RCC 7860 (cell line): ENCODE measurements around the gene UNC5B.
"Not testable (repeated sequence)": the region's sequence is repeated elsewhere in the genome, so short reads cannot be mapped to it uniquely, and the experiment has no call there.

ENCODE experiments used
- DNase-seq: peaks from one replicate; pipeline ENCODE4 v3.0.0-alpha.2; 2015; ENCODE audit warnings: low spot score
- FAIRE-seq: peaks from 2 replicates; lab custom pipeline; 2012; peaks lifted over from hg19 to GRCh38; lab: Jason Lieb, UNC

UNC5B gene

GRCh38 chr10:71209352-71209715 lies 3.0 kb upstream of the UNC5B start:
- no peak for FAIRE-seq
- no peak for DNase-seq

- DNase-seq (no peak), FAIRE-seq (no peak)
Observed at GRCh38 chr10:71209731-71210541, 2.4 kb upstream of the UNC5B start.

GRCh38 chr10:71210542-71210871 lies 1.9 kb upstream of the UNC5B start:
- FAIRE-seq (no peak), DNase-seq (no peak)

GRCh38 chr10:71211053-71211452 lies 1.3 kb upstream of the UNC5B start:
- FAIRE-seq: no peak
- DNase-seq: no peak

DNA sequence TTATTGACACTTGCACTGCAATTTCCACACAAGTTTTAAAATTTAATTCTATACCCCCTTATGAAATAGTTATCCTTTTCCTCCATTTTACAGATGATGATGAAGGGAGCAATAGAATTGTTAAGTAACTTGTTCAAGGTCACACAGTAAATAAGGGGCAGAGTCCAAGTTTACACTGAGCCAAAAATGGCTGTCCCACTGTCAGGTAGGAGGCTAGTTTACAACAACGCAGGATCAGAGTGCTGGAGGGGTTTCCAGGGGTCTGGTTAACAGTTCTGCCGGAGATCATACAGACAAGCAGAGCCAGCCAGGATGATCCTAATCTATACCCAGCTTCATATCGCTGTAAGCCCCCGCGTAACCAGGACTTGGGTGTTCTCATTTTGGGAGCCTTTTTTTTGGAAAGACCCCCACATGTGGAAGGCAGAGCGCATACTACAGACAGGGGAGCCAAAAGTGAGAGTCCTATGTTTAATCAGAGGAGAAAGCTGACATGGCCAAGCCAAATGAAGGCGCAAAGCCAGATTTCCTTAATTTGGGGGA lies 524 bp upstream of the UNC5B start:
- no peak for DNase-seq
- FAIRE-seq: no peak

DNA sequence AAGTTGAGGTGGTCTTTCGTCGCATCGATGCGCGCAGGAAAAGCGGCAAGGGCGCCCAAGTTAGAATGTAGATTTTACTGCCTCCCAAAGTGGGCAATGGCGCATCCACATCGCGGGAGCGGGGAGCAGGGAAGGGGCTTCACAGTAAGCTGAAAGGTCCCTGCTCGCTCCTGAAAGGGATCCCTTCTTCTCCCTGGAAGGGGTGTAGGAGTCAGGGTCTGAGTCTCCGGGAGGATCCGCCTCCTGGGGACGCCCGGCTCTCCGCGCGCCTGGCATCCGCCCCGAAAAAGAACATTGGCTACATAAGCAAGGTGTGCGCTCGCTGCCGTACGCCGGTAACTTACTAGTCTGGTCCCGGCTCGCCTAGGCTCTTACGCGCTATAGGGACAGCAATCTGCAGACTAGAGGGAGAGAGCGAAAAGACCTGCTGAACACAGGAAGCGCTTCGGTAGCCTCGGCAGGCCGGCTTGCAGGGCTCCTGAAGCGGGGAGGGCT lies 804 bp downstream of the UNC5B start:
- FAIRE-seq: no peak
- DNase-seq: no peak

GRCh38 chr10:71213761-71214440 lies 1.5 kb downstream of the UNC5B start:
- FAIRE-seq (no peak), DNase-seq (no peak)

DNA sequence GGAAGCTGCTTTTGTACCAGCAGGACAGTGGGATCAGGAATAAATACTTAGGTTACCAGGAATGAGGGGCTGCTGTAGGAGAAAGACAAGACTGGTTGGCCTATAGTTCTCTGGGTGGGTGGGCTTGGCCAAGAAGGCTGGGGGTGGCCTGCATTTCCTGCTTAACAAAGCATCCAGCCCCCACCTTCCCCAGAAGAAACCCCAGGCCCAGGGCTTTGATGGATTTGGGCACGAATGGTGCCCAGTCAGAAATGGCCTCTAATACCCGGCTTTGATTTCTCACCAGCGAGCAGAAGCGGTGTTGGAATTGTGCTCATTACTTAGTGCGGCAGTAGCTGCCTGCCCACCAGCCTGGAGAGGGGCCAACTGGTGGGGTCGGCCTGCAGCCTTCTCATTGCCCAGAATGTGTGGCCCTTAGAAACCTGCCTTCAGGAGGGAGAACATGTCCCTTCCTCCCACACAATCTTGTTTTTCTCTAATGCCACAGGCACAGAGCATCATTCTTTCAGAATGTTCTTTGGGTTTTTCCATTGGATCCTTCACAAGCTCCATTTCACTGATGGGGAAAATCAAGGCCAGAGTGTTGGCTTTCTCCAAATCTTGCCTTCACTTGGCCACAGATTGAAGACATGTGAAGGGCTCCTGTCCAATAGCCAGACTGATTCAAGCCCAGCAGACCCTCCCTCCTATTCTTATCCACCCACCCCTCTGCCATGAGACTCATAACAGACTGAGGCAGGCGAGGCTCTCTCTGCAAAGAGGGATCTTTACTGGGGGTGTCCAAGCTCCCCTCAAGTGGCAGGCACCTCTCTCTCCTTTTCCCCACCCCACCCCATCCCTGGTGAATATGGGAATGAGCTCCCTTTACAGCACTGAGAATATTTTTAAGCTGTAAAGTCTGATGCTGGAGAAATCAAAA lies 2.5 kb downstream of the UNC5B start:
- no peak for DNase-seq
- FAIRE-seq: no peak

DNA sequence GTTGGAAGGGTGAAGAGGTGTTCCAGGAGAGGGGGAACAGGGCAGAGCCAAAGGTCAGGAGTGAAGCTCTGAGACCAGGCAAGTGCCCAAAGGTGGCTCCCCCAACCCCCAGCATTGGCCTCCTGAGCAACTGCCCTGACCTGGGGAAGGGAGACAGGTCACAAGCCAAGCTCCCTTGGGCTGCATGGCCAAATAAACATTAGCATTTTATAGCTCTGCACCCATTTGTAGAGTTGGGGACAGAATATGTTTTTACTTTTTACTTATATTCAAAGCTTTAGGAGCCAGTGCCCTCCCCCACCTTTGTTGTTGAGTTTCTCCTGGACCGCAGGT lies 4.0 kb downstream of the UNC5B start:
- DNase-seq: no peak
- no peak for FAIRE-seq

DNA sequence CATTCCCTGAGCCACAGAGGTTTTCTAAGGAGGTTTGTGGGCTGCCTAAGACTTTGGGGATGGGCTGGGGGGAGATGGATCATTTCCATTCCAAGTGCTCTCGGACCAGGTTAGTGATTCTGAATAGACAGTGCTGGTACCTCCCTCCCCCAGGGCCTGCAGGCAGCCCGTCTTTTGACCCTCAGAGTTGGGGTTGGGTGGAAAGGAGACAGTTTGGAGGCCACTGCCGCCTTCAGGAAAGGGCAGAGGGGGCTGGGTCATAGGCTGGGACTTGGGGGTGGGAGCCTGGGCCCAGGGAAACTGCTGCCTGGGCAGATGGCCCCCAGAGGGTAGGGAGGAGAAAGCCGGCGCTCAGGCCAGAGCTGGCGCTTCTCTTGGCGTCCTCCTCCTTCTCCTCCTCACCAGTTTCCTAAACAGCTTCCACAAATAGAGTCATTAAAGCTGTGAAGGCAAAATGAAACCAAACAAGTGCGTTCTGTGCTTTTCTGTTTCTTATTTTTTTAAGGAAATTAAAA lies 4.4 kb downstream of the UNC5B start:
- DNase-seq (no peak), FAIRE-seq (no peak)

- FAIRE-seq: no peak
- no peak for DNase-seq
Observed at GRCh38 chr10:71217266-71218045, 5.1 kb downstream of the UNC5B start.

- FAIRE-seq (no peak), DNase-seq (no peak)
Observed at GRCh38 chr10:71218046-71218650, 5.8 kb downstream of the UNC5B start.

DNA sequence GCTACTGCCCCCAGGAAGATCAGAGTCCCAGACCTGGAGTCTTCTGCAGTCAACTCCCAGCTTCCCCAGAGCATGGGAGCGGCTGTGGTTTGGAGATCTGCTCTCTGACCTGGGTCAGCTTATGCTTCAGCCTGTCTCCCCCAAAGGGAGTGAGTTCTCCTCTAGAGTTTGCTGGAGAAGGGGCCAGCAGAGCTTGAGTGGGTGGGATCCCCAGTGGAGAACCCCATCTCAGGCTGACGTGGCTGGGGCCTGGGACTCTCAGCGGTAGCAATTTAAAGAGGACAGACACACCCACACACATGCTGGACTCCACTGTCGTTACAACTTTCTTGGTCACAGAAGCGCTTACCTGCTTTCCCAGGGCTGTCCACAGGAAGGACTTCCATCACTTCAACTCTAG lies 6.3 kb downstream of the UNC5B start:
- no peak for FAIRE-seq
- no peak for DNase-seq

GRCh38 chr10:71219236-71219917 lies 7.0 kb downstream of the UNC5B start:
- not testable (repeated sequence) for FAIRE-seq

GRCh38 chr10:71219918-71220688 lies 7.7 kb downstream of the UNC5B start:
- FAIRE-seq (no peak), DNase-seq (no peak)

More at GRCh38 chr10:71219236-71219917, 7.0 kb downstream of the UNC5B start:
- not testable (repeated sequence) for DNase-seq

DNA sequence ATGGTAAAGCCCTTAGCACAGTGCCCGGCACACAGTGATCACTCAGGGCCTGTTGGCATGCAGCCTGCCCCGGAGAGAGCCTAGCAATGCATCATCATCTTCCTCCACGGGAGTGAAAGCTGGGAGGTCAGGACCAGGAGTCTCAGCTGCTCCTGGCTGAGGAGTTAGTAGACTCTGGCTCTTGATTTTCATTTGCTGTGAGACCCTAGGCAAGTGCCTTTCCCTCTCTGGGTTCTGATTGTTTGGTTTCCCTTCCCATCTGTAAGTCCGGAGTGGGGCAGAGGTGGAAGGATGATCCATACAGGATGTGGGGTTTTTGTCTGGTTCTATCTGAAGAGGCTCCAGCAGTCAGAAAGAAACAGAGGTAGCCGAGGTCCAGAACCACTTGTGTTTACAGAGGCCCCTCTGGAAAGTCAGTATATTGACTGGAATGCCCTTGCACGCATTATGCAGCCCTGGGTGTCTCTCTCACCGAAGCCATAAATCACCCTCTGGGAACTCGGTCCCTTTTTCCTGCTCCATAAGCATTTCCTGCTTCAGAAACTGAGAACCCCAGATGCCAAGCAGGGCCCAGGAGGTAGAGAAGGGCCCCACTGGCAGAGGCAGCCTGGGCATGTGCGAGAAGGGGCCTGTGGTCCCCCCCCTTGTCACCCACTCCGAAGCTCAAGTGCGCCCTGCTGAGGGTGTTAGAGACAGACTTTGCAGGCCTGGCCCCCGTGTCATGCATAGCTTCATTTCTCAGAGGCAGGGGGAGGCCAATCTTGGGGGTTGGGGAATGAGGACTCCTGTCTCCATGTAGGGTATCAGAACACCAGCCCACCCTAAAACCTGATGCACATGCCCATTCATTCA lies 8.5 kb downstream of the UNC5B start:
- FAIRE-seq: no peak
- DNase-seq: no peak

DNA sequence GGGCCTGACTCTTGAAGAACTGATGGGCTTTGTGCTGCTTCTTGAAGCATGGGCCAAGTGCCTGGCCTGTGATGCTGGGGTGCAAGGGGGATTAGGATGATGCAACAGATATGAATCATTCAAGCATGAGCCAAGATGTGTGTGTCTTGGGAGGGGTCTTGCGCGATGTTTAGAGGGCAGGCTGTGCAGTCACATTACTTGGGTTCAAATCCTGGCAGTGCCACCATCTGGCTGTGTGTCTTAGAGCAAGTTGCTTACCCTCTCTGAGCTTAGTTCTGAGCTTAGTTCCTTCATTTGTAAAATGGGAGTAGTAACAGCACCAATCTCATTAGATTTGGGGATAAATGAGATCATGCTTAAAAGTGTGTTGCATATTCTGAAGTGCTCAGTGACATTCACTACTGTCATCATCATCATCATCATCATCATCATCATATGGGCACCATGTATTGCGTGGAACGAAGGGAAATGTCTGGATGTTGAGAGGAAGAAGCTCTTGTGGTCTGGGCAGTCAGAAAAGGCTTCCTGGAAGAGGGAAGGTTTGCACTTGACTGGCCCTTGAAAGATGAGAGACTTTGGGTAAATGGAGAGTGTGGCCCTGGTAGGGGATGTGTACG lies 9.3 kb downstream of the UNC5B start:
- FAIRE-seq: no peak
- DNase-seq: no peak
